ENCODE results near the gene FBXO48.
A peak's percentile ranks its signal among the peaks of the same experiment; 100 is the strongest.
"Not testable (repeated sequence)": the region's sequence is repeated elsewhere in the genome, so short reads cannot be mapped to it uniquely, and the experiment has no call there.

Gene FBXO48

DNA sequence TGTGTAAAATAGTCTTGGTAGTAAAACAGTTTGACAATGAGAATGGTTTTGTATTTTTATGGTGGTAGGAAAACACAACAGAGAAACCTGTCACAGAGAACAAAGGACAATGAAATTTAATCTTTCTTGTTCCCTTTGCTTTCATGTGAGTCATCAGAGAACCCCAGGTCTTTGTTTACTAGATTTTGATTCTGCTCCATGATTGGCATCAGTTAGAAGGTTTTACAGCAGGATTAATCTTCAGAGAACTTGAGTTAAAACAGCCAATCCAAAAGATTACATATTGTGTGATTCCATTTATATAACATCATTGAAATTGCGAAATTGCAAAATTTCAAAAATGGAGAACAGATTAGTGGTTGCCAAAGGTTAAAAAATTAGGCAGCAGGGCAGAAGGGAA, 2.8 kb upstream of the FBXO48 start:
- no peak for DNase-seq

DNA sequence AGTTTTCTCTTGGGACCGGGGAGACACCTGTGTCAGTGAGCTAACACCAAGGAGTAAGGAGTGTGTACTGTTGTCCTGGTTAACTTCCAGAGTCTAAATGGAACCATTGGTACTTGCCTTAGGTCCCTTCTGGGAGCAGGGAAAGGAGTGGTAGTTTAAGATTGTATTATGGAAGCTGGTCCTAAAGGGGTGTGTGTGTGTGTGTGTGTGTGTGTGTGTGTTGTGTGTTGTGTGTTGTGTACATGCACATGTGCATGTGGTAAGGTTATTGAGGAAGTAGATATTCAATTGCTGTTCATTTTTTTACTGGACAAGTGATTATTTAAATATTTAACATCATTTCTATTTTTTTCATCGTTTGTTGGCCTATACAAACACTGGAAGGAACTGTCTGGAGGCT, 1.7 kb upstream of the FBXO48 start:
- DNase-seq: no peak

- DNase-seq: no peak
Measured at GRCh38 chr2:68466778-68467076, 367 bp downstream of the FBXO48 start.

GRCh38 chr2:68466361-68466777, 725 bp downstream of the FBXO48 start:
- no peak for DNase-seq

DNA sequence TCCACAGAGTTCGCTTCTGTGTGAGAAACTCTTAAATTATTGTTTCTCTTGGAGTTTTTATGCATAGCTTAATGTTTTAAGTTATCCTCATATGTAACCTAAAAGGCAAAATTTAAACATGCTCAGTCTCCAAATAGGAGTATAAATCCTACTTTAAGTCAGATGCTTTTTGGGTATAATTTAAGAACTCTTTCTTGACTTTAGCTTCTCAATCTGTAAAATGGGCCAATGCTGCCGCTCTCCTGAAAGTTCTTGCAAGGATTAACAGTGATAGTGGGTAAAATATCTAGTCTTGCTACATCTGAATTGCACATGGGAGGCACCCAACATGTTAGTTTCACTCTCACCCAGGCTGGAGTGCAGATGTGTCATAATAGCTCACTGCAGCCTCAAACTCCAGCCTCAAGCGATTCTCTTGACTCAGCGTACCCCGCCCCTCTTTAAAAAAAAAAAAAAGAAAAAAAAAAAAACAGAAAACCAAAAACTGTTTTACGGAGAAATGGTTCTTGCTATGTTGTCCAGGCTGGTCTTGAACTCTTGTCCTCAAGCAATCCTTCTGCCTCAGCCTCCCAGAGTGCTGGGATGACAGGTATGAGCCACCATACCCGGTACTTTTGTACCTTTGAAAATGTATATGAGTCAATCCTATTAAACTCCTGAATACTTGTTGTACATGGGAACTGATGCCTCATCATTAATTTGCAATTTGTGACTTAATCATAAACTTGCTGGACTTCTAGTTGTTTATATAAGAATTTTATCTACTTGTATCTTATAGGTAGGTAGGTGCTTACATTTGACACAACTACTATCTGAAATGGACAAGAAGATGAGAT, 1.8 kb downstream of the FBXO48 start:
- no peak for DNase-seq

DNA sequence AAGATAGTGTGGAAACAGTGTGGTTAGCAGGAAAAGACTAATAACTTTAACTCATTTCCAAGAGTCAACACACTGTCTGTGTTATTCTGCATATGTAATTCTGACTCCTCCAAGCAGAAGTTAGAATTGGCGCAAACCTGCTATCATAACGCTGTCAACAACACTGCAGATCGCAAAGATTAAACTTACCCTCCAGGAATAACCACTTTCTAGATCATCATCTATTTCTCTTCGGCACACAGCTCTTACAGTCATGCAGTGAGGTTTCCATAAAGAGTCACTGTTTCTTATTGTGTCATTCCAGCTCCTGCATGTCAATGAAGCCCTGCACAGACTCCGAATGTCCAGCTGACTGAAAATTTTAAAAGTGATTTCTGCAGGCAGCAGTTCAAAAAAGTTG, 2.4 kb downstream of the FBXO48 start:
- no peak for DNase-seq

DNA sequence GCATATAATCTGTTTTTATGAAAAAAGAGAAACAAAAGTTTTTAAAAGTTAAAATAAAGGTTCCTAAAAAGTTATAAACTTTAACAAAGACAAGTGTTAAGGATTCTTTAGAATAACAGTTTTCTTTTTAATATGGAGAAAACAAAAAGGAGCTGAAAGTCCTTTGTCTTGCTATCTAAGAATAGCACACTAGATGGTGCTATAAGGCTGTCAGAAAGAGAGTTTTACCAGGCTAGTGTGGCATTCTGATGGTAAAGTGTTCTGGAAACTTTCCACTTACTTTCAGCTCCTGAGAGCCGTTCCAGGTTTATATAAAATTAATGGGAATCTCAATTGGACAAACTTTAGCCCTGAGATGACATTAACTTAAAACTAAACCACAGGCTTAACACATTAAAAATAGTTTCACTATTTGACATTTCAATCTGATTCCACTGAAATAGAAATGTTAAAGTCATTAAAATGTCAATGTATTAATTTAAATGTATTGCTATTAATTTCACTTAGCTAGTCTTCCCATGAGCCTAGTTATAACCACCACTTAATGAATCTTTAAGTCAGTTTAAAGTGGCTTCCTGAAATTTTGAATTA, 3.7 kb downstream of the FBXO48 start:
- DNase-seq: peak; percentile 4

- DNase-seq: no peak
Measured at GRCh38 chr2:68458981-68459380, 8.1 kb downstream of the FBXO48 start.

DNA sequence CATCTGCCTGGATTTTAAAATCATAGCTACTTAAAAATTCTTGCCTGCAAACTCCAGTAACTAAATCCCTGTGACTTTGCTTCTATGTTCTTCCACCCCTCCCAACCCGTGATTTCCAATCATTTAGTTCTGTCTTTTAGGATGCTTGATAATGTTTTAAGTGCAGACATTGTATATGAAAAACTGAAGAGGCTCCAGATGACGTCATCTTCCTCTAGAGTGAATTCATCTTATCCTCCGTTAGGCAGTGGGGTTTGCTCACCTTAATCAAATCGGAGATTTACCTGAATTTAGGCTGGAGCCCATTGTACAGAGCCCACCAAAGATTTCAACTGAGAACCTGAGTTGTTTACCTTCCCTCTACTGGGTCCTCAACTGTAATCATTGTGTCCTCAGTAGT, 10.9 kb downstream of the FBXO48 start:
- DNase-seq: no peak

DNA sequence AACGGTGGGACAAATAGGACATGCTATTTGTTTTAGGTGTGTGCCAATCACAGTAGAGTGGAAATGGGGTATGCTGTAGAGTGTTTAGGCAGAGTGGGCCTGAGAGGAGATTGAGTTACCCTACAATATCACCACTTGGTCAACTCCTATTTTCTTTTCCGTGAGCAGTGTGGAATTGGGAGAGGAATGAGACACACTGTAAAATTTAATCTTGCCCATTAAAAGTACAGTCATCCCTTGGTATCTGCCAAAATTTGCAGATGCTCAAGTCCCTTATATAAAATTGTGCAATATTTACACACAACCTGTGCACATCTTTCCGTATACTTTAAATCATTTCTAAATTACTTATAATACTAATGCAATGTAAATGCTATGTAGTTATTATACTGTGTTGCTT, 12.4 kb downstream of the FBXO48 start:
- DNase-seq: no peak

DNA sequence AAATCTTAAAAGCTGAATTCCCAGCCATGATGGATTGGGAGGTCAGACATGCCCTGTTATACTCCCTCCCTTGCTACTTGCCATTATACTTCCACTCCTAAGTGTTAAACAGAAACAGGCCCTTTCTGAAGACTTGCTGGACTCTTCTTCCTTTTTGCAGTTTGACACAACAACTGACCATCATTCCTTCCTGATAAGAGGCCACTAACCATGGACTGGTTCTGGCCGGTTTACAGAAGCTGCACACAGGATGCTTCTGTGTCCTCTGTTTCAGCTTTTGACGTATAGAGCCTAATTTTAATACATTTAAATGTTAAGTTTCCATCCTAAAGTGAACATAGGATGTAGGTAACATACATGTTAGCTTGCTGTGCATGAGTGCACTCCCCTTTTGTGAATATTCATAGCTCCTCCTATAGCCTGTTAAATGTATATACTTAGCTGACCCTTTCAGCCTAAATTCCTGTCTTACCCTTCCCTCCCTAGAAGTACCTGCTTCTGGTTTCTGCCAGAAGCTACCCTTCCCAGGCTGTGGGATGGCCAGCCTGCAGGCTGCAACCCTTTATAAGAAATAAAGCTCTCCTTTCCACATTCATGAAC, 13.2 kb downstream of the FBXO48 start:
- DNase-seq: no peak

GRCh38 chr2:68452158-68452900, 14.8 kb downstream of the FBXO48 start:
- peak; percentile 5 for DNase-seq

DNA sequence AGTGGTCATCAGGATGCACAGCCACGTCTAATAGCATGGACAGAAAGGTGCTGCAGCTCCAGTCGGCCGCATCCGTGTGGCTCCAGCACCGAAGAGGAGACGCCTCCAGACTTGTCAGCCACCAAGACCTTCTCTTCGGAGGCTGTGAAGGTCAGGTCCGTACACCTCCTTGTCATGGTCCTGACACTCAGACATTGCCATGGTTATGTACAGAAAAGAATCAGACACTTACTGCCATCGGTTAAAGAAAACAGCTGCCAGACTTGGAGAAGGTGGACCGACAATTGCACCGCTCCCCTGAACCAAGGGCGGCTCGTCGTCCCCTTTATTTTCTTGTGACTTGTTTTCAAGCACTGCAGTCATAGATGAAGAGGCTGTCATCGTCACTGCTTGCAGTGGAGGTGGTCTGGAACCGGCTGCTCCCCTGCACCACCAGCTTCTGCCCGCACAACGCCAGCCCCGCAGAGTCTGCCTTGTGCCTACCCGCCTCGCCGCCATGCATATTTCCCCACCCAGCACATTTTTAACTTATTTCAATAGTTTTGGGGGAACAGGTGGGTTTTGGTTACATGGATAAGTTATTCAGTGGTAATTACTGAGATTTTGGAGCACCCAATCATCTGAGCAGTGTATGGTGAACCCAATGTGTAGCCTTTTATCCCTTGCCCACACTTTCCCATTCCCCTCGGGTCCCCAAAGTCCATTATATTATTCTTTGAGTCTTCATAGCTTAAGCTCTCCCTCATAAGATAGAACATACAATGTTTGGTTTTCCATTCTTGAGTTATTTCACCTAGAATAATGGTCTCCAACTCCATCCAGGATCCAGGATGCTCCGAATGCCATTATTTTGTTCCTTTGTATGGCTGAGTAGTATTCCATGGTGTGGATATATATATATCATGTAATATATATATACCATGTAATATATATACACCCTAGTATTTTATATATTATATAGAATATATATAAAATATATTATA, 18.1 kb downstream of the FBXO48 start:
- no peak for DNase-seq

DNA sequence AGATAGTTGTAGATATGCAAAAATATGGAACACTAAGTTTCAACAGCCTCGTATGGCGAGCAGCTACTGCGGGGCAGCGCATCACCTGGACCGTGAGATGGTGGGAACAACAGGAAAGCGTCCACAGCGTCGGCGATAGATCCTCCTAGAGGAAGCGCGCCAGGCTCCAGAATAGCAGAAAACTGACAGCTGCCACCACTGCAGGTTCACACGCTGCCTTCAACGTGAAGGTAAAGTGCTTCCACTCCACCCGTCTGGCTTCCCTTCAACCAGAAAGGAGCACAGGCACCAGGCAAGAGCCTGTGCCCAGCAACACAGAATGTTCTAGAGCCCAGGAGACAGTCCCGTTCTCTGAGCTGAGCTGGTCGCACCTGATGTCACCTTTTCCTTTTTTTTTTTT, 20.0 kb downstream of the FBXO48 start:
- no peak for DNase-seq

- not testable (repeated sequence) for DNase-seq
Measured at GRCh38 chr2:68446425-68446824, 20.7 kb downstream of the FBXO48 start.

GRCh38 chr2:68441994-68442322, 25.1 kb downstream of the FBXO48 start:
- no peak for DNase-seq

DNA sequence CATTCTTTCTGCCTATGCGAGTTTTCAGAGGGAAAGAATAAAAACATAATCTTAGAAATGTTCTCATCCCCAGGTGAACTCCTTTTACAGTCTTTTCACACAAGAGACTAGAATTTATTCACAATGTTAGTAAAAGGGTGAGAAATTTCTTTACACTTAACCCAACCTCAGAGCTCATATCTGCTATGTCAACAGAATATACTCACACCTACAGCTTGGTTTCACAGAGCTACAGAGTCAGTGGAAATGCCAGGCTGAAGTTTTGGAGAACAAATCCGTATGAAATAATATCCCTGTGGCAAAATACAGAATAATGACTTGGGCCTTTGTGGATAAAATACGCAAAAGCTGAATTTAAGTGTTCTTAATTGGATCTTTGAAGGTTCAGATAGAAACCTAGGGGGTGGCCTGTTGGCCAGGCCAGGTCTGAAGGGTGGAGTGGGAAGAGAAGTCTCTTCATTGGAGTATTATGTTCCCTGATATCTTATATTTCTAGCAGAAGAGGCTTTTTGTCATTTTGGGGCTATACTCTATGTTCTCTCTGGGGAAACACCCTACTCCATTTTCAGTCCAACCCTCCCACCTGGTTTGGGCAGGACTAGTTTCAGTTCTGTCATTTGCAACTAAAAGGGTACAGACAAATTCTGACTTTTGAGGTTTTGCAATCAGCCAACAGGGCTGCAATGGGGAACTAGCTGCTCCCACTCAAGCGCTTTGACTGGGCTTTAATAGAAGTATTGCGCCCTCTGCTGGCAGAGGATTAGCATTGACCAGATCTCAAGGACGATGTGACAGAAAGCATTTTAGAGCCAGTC, 25.7 kb downstream of the FBXO48 start:
- DNase-seq: peak; percentile 84

DNA sequence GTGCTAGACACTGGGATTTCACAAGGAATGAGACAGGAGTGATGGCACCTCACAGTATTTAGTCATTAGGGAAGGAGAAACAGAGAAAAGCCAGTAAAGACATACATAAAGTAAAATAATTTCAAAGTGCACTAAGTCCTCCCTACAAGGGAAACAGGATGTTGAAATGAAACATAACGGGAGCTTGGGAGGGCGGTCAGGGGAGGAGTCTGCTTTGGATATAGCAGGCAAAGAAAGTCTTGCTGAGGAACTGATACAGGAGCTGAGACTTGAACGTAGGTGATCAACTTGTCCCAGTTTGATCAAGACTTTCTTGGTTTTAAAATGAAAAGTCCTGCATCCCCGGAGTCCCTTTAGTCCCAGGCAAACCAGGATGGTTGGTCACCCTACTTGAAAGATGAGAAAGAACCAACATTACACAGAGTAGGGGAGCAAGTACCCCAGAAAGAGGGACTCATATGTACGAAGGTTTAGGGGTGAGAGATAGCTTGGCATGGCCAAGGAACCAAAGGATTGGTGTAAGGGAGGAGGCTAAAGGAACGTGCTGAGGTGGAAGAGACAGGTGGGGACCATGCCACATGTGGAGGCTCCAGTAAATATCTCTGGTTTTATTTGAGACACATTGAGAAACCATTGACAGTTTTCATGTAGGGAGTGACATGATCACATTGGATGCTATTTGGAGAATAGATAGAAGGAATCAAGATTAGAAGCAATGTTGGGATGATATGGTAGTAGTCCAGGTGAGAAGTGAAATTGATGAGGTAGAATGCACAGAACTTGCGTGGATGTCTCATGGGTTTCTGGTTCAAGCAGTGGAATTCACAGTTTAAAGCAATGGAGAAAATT, 28.4 kb downstream of the FBXO48 start:
- DNase-seq: no peak

DNA sequence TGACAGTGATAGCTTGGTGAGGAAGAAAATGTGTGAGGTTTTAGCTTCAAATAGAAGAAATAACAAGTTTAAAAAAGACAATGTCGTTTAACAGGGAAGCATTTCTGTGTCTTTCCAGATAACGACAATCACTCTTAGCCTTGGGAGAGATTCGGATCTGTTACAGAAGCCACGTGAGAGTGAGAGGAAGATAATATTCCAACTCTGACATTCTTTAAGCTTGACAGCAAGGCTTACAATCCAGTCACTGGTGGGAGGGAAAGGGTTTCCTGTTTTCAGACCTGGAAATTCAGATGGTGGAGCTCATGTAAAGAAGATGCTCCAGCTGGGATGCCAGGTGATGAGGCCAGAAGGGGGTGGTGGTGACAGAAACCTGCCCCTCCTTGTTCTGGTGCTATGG, 30.8 kb downstream of the FBXO48 start:
- DNase-seq: no peak

- DNase-seq: no peak
Measured at GRCh38 chr2:68435615-68436014, 31.5 kb downstream of the FBXO48 start.

- DNase-seq: no peak
Measured at GRCh38 chr2:68434981-68435380, 32.1 kb downstream of the FBXO48 start.
